ENCODE results near the gene STAT3. TPM values are rescaled to one million over a fixed set of nuclear protein-coding genes. Genes with fewer than 3 reads are reported as not detected.
"Not testable (repeated sequence)": the region's sequence is repeated elsewhere in the genome, so short reads cannot be mapped to it uniquely, and the experiment has no call there.

Gene STAT3
- total RNA-seq, 1 experiment from 2014 or later = 58.5 TPM

- in situ Hi-C loops (cut with HindIII; ENCODE audit: low sequenced_read_pairs) = no loop called here
- no peak for DNase-seq (ENCODE audit: low spot score)
Observed at GRCh38 chr17:42389899-42390298, 1.7 kb upstream of the STAT3 start.

- no peak for DNase-seq (ENCODE audit: low spot score)
- in situ Hi-C loops (cut with HindIII; ENCODE audit: low sequenced_read_pairs) = no loop called here
Observed at GRCh38 chr17:42389135-42389417, 834 bp upstream of the STAT3 start.

DNA sequence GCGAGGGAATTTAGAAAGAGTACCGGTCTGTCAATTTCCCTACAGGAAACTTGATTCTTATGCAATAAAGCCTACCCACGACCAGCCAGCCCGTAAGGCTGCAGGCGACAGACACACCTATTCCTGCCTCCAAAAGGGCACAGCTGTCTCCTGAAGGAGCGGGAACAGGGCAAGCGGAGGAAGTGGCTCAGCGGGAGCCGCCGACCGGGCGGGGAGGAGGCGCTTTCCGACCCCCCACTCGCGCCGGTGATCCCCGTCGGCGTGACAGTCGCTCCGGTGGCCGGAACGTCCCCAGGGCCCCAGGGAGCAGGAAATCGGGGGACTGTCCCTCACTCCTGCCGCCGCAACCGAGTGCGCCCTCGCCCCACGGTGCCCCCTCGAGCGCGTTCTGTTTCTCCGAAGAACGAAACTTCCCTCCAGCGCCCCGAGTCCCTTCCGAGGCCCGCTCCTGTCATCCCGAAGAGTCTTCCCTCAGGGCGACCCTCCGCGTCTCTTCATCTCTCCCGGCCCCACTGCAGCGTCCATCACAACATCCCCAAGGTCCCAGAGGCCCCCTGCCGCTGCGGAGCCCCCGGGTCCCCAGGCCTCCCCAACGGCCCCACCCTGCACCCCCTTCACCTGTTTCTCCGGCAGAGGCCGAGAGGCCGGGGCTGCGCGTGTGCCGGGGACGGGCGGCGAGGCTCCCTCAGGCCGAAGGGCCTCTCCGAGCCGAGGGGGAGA is 421 bp downstream of the STAT3 start:
- in situ Hi-C loops (cut with HindIII; ENCODE audit: low sequenced_read_pairs) = no loop called here
- DNase-seq (ENCODE audit: low spot score) = peak; percentile 48

DNA sequence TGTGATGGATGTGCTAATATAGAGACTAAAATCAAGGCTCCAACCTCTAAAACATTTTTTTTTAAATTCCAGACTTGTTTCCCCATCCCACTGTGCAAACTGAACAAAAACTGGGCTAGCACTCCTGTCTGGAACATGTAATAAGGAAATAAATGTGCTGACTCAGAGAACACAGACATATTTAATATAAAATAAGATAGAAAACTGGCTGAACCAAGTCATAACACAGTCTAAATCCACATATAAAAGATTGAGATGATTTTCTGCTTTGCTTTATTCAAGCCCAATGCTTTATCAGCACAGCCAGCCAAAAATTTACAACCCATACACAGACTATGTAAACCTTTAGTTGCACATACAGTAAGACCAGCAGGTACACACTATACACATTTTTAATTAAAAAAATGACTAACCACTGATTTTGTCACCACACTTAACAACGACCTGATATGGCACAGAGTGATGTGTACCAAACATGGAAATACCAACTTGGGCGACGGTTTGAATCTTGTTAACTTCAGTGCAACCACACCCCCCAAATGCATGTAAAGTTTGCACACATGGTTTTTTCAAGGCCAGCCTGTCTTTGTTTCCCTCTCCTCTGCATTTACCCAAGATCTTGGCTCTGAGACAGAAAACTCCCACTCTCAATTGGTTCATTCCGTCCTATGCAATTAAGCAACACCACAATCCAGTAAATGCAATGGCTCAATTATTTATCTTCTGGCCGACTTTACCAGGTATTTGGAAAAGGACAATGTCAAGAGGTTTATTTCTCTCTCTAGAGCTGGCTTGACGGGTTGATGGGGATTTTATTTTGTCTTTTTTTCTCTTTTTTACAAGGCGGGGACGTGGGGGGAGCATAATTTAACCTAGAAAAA is 1.2 kb downstream of the STAT3 start:
- in situ Hi-C loops (cut with HindIII; ENCODE audit: low sequenced_read_pairs) = no loop called here
- no peak for DNase-seq (ENCODE audit: low spot score)

DNA sequence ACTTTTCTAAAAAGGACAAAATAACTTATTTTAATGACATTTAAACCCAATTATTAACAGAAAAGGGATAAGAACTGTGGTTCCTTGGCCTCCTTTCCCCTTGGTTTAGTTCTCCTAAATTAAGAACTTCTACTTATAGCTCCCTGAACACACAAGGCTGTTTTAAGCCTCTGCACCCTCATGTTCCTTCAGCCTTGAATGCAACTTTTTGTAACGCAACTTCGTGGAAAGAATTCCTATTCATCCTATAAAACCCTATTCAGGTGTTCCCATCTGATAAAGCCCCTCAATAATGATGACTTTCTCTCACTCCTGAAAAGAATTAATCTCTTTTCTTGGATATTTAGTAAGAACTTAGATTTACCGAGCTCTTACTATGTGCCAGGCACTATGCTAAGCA is 6.3 kb downstream of the STAT3 start:
- in situ Hi-C loops (cut with HindIII; ENCODE audit: low sequenced_read_pairs) = no loop called here
- DNase-seq (ENCODE audit: low spot score) = no peak

GRCh38 chr17:42380935-42381334 is 7.3 kb downstream of the STAT3 start:
- DNase-seq (ENCODE audit: low spot score) = no peak
- in situ Hi-C loops (cut with HindIII; ENCODE audit: low sequenced_read_pairs) = no loop called here

- in situ Hi-C loops (cut with HindIII; ENCODE audit: low sequenced_read_pairs) = no loop called here
- no peak for DNase-seq (ENCODE audit: low spot score)
Observed at GRCh38 chr17:42378959-42379594, 9.2 kb downstream of the STAT3 start.

GRCh38 chr17:42378359-42378958 is 9.8 kb downstream of the STAT3 start:
- in situ Hi-C loops (cut with HindIII; ENCODE audit: low sequenced_read_pairs) = no loop called here

GRCh38 chr17:42373896-42374295 is 14.3 kb downstream of the STAT3 start:
- in situ Hi-C loops (cut with HindIII; ENCODE audit: low sequenced_read_pairs) = no loop called here
- no peak for DNase-seq (ENCODE audit: low spot score)

More at GRCh38 chr17:42378359-42378958, 9.8 kb downstream of the STAT3 start:
- no peak for DNase-seq (ENCODE audit: low spot score)

GRCh38 chr17:42372142-42372541 is 16.1 kb downstream of the STAT3 start:
- in situ Hi-C loops (cut with HindIII; ENCODE audit: low sequenced_read_pairs) = no loop called here
- DNase-seq (ENCODE audit: low spot score) = no peak

DNA sequence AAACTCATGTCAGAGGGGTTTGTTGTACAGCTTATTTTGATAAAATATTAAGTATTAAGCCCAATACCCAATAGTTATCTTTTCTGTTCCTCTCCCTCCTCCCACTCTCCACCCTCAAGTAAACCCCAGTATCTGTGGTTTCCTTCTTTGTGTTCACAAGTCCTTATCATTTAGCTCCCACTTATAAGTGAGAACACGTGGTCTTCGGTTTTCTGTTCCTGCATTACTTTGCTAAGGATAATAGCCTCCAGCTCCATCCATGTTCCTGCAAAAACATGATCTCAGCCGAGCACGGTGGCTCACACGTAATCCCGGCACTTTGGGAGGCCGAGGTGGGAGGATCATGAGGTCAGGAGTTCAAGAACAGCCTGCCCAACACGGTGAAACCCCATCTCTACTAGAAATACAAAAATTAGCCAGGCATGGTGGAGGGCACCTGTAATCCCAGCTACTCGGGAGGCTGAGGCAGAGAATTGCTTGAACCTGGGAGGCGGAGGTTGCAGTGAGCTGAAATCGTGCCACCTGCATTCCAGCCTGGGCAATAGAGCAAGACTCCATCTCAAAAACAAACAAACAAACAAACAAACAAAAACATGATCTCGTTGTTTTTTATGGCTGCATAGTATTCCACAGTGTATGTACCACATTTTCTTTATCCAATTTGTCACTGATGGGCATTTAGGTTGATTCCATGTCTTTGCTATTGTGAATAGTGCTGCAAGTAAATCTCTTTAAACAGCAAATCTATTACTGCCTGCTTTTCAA is 19.3 kb downstream of the STAT3 start:
- in situ Hi-C loops (cut with HindIII; ENCODE audit: low sequenced_read_pairs); DNase-seq (ENCODE audit: low spot score): not testable (repeated sequence)

DNA sequence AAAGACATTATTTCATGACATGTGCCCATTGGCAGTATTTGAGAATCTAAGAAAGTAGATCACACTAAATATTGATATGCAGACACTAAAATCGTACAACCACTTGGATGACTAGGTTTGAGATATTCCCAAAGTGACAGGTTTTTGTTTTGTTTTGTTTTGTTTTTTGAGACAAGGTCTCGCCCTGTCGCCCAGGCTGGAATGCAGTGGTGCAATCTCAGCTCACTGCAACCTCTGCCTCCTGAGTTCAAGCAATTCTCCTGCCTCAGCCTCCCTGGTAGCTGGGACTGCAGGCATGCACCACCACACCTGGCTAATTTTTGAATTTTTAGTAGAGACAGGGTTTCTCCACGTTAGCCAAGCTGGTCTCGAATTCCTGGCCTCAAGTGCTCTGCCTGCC is 19.9 kb downstream of the STAT3 start:
- DNase-seq (ENCODE audit: low spot score); in situ Hi-C loops (cut with HindIII; ENCODE audit: low sequenced_read_pairs): not testable (repeated sequence)

- in situ Hi-C loops (cut with HindIII; ENCODE audit: low sequenced_read_pairs); DNase-seq (ENCODE audit: low spot score): not testable (repeated sequence)
Observed at GRCh38 chr17:42366176-42367023, 21.8 kb downstream of the STAT3 start.

DNA sequence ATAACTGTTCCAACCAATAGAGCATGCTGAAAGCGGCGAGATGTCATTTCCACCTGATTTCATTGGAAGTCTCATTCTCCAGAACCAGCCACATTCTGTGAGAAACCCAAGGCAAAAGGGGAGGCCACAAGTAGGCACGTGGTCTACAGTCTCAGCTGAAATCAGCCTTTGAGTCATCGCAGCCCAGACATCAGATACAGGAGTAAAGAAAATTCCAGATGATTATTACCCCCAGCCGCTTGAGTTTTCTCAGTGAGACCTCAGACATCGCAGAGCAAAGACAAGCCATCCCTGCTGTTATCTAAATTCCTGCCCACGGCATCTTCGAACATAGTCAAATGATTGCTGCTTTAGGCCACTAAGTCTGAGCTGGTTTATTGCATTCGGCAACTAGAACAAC is 23.1 kb downstream of the STAT3 start:
- no peak for DNase-seq (ENCODE audit: low spot score)
- in situ Hi-C loops (cut with HindIII; ENCODE audit: low sequenced_read_pairs) = no loop called here

GRCh38 chr17:42363767-42364585 is 24.3 kb downstream of the STAT3 start:
- no peak for DNase-seq (ENCODE audit: low spot score)
- in situ Hi-C loops (cut with HindIII; ENCODE audit: low sequenced_read_pairs) = no loop called here

GRCh38 chr17:42363231-42363630 is 25.0 kb downstream of the STAT3 start:
- in situ Hi-C loops (cut with HindIII; ENCODE audit: low sequenced_read_pairs) = no loop called here
- DNase-seq (ENCODE audit: low spot score) = no peak

DNA sequence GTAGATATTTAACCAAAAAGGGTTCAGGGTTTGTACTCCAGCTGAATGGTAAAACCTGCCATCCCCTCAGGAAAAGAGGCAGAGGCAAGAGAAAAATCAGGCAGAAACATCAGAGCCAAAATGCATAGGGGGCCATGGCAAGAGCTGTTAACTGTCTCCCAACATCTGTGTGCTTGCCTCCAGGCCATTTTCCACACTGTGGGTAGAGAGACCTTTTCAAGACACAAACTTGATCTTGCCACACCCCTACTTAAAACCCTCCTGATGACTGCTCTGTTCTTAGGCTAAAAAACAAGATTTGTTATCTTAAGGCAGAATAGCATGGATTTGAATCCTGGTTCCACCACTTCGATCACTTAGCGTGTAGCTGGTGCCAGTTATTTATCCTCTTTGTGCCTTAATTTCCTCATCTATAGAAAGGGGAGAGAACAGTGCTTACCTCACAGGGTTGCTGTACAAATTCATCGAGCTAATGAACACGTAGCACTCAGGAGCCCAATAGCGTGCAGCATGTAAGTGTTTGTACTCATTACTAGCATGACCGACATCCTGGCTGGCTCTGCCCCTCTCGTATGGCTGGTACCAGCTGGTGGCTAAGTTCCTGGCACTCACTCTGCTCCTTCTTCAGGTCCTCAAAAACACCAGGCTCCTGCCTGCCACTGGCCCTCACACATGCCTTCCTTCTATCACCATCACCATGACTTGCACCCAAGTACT is 25.8 kb downstream of the STAT3 start:
- in situ Hi-C loops (cut with HindIII; ENCODE audit: low sequenced_read_pairs) = no loop called here
- peak; percentile 91 for DNase-seq (ENCODE audit: low spot score)
